NB4 (cell line): ENCODE data around the gene HTR4.

Experiments
- POLR2A ChIP-seq: IDR thresholded peaks from 2 replicates; pipeline ENCODE4 v1.6.1; 2011; ENCODE audit warnings: mild to moderate bottlenecking; ENCODE audit not compliant: insufficient read length; ENCODE audit errors: extremely low read depth
- TF ChIP-seq, protein P1 (sequence below): IDR thresholded peaks from one replicate; pipeline ENCODE4 v1.5.1; 2012; ENCODE audit warnings: low read depth, low read length
- TF ChIP-seq, protein P2 (sequence below): IDR thresholded peaks from 2 replicates; pipeline ENCODE4 v1.6.1; 2011; ENCODE audit warnings: low read depth, low read length

DNA sequence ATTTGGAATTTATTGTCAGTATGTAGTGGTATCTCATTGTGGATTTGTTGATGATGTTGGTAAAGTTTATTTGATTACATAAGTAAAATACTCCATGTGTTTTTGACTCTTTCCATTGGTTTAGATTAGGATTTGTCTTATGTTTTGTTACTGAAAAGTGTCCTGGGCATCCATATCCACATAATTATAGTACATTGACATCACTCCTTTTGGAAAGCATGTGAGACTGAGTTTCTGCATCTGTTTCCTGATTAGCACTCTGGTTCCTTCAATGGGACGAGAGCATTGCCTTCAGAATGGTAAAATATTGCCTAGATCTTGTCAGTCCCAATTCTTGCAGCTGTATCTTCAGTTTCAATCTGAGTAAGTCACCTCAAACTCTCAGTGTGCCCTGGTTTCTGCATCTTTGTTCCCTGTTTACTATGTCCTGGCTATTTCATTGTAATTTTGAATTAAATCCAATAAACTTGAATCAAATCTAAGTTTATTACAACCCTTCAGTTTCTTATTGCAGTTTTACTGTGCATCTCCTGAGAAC is 142.4 kb downstream of the HTR4 start:
- TF ChIP-seq, protein P1, sequence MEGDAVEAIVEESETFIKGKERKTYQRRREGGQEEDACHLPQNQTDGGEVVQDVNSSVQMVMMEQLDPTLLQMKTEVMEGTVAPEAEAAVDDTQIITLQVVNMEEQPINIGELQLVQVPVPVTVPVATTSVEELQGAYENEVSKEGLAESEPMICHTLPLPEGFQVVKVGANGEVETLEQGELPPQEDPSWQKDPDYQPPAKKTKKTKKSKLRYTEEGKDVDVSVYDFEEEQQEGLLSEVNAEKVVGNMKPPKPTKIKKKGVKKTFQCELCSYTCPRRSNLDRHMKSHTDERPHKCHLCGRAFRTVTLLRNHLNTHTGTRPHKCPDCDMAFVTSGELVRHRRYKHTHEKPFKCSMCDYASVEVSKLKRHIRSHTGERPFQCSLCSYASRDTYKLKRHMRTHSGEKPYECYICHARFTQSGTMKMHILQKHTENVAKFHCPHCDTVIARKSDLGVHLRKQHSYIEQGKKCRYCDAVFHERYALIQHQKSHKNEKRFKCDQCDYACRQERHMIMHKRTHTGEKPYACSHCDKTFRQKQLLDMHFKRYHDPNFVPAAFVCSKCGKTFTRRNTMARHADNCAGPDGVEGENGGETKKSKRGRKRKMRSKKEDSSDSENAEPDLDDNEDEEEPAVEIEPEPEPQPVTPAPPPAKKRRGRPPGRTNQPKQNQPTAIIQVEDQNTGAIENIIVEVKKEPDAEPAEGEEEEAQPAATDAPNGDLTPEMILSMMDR = no peak
- TF ChIP-seq, protein P2, sequence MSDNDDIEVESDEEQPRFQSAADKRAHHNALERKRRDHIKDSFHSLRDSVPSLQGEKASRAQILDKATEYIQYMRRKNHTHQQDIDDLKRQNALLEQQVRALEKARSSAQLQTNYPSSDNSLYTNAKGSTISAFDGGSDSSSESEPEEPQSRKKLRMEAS = no peak
- no peak for TF ChIP-seq POLR2A
